HepG2 (cell line): Measurements from ENCODE around the gene GABRB1. TPM values are rescaled to one million over a fixed set of nuclear protein-coding genes. Genes with fewer than 3 reads are reported as not detected.

Experiments used
- ATAC-seq: fragments of 200-7000 bp; cut with Tn5 transposase; 3 replicates; pipeline ENCODE4 v1.9.1; 2020; ENCODE audit warnings: mild to moderate bottlenecking, moderate library complexity
- BruUV-seq: library from RNA; stranded (reverse); fragments of 400-500 nt; replicated peaks from 2 replicates; lab custom pipeline; 2021; lab: Mats Ljungman, UMichigan
- CTCF ChIA-PET: fragments of 300-600 bp; formaldehyde crosslinking; extraction: SDS; loops from one replicate; lab custom pipeline; 2021; ENCODE audit warnings: low total read pairs, inconsistent platforms, low intra/inter-chr PET ratio; lab: Yijun Ruan, JAX
- POLR2A ChIA-PET: fragments of 350-600 bp; sonication (Branson Sonifier 250); formaldehyde crosslinking; loops from one replicate; lab custom pipeline; 2020; ENCODE audit warnings: antibody characterized with exemption, inconsistent platforms; lab: Yijun Ruan, JAX
- DNase-seq: peaks from one replicate; pipeline ENCODE4 v3.0.0-alpha.2; 2015; ENCODE audit warnings: low spot score
- FAIRE-seq: peaks from 3 replicates; lab custom pipeline; 2011; peaks lifted over from hg19 to GRCh38; lab: Jason Lieb, UNC
- H2AFZ ChIP-seq: one replicate; pipeline ENCODE4 v1.6.1; 2011; ENCODE audit warnings: low read length, inconsistent platforms
- H3K27ac ChIP-seq: fragments of 300-600 bp; 3 replicates; pipeline ENCODE4 v1.8.0; 2011; ENCODE audit warnings: mixed run types, mild to moderate bottlenecking, mixed read lengths, low read length, inconsistent platforms; ENCODE audit not compliant: insufficient read depth; ENCODE audit errors: extremely low read length
- H3K27me3 ChIP-seq, 2 experiments: fragments of 200-600 bp in 1 of 2; 2 replicates in 1 of 2; 3 replicates in 1 of 2; pipeline versions ENCODE4 v1.6.0 to v1.8.0; 2011; ENCODE audit warnings: low read length in 2 of 2, mild to moderate bottlenecking in 2 of 2, moderate library complexity in 2 of 2, inconsistent platforms in 1 of 2; ENCODE audit not compliant: insufficient read depth in 2 of 2, control insufficient read depth in 1 of 2
- H3K36me3 ChIP-seq, 2 experiments: fragments of 200-600 bp in 1 of 2; replicated peaks in 1 of 2; 2 replicates in 1 of 2; 3 replicates in 1 of 2; pipeline versions ENCODE4 v1.5.1 to v1.8.0; 2011; ENCODE audit warnings: low read length in 2 of 2, inconsistent platforms in 1 of 2; ENCODE audit not compliant: insufficient read depth in 2 of 2, control insufficient read depth in 1 of 2
- H3K4me1 ChIP-seq: 2 replicates; pipeline ENCODE4 v1.5.1; 2012; ENCODE audit warnings: low read length, inconsistent platforms; ENCODE audit not compliant: insufficient read depth
- H3K4me2 ChIP-seq: 2 replicates; pipeline ENCODE4 v1.6.0; 2011; ENCODE audit warnings: low read depth, low read length, inconsistent platforms
- H3K4me3 ChIP-seq, 3 experiments: fragments of 200-600 bp in 1 of 3; sonication (generic), shearing (Covaris generic) in 1 of 3; replicated peaks in 1 of 3; 2 replicates each; pipeline ENCODE4 v1.5.1; 2011 to 2016; ENCODE audit warnings: low read length in 3 of 3, inconsistent platforms in 2 of 3, low read depth in 2 of 3, mild to moderate bottlenecking in 2 of 3, control low read depth in 1 of 3, mixed read lengths in 1 of 3; ENCODE audit not compliant: insufficient read depth in 1 of 3
- H3K79me2 ChIP-seq: one replicate; pipeline ENCODE4 v1.6.1; 2011; ENCODE audit warnings: low read length, inconsistent platforms; ENCODE audit not compliant: insufficient read depth
- H3K9ac ChIP-seq: 2 replicates; pipeline ENCODE4 v1.6.0; 2011; ENCODE audit warnings: mild to moderate bottlenecking, low read depth, low read length, inconsistent platforms; ENCODE audit not compliant: insufficient read depth
- H3K9me3 ChIP-seq: 2 replicates; pipeline ENCODE4 v1.5.1; 2012; ENCODE audit warnings: mild to moderate bottlenecking, low read length
- H4K20me1 ChIP-seq: 2 replicates; pipeline ENCODE4 v1.6.0; 2011; ENCODE audit warnings: inconsistent platforms, mild to moderate bottlenecking, low read length, moderate library complexity; ENCODE audit not compliant: insufficient read depth
- ATF7-NPFF ChIP-seq: sonication (generic); formaldehyde crosslinking; IDR thresholded peaks from 2 replicates; pipeline ENCODE4 v1.8.1; 2023; ENCODE audit warnings: mild to moderate bottlenecking, low read depth, missing genetic modification reagents, moderate library complexity
- RBAK ChIP-seq: sonication (generic); formaldehyde crosslinking; IDR thresholded peaks from 2 replicates; pipeline ENCODE4 v1.5.1; 2020; ENCODE audit warnings: mild to moderate bottlenecking, missing genetic modification reagents
- ZMYM4 ChIP-seq: sonication (generic); formaldehyde crosslinking; IDR thresholded peaks from 2 replicates; pipeline ENCODE4 v1.8.1; 2023; ENCODE audit warnings: mild to moderate bottlenecking, missing genetic modification reagents
- ZNF567 ChIP-seq: sonication (generic); formaldehyde crosslinking; IDR thresholded peaks from 2 replicates; pipeline ENCODE4 v1.8.1; 2023; ENCODE audit warnings: mild to moderate bottlenecking, missing genetic modification reagents, borderline replicate concordance
- ZZZ3 ChIP-seq: sonication (generic); formaldehyde crosslinking; IDR thresholded peaks from 2 replicates; pipeline ENCODE4 v1.4.0; 2020; ENCODE audit warnings: missing genetic modification reagents, mild to moderate bottlenecking, borderline replicate concordance
- WGBS: methylation state at CpG from one replicate; pipeline ENCODE4 v1.1.6; 2017; ENCODE audit warnings: low lambda C conversion rate; 5-methylcytosine and 5-hydroxymethylcytosine counted together
- in situ Hi-C: cut with HindIII; loops from 2 replicates; pipeline ENCODE4 v1.10.0; 2017; ENCODE audit warnings: low pct_unique_long_range_greater_than_20kb; ENCODE audit not compliant: extremely low pct_ligation_motif_present
- intact Hi-C: fragments of 100-400 bp; cut with micrococcal nuclease; formaldehyde crosslinking; loops from one replicate; pipeline ENCODE4 v1.10.0; 2022; ENCODE audit not compliant: unreplicated experiment
- polyA plus RNA-seq, 8 experiments: library from polyadenylated mRNA; depleted of rRNA in 3 of 8; stranded (reverse) in 7 of 8; unstranded in 1 of 8; fragments of >200 nt; fragmentation: Illumina TruSeq in 4 of 8; extraction: Trizol in 4 of 8; gene quantifications; 2 replicates each; pipeline versions ENCODE4 v1.2.1 to v1.2.3, GENCODE V29; 2011 to 2016; ENCODE audit warnings: low read depth in 4 of 8, missing spikeins in 1 of 8, mixed read lengths in 1 of 8; ENCODE audit not compliant: insufficient read depth in 1 of 8
- total RNA-seq, 5 experiments: library from RNA; depleted of rRNA; stranded (reverse); fragments of >200 nt; fragmentation: Illumina TruSeq; extraction: Trizol; gene quantifications; 2 replicates each; pipeline ENCODE4 v1.2.3, GENCODE V29; 2016; ENCODE audit warnings: low read depth in 1 of 5
- TF ChIP-seq, protein P1 (sequence below): sonication (generic); formaldehyde crosslinking; IDR thresholded peaks from 2 replicates; pipeline ENCODE4 v1.5.0; 2020; ENCODE audit warnings: mild to moderate bottlenecking, low read depth, missing genetic modification reagents, borderline replicate concordance
- TF ChIP-seq, protein P2 (sequence below): sonication (generic); formaldehyde crosslinking; IDR thresholded peaks from 2 replicates; pipeline ENCODE4 v1.8.1; 2023; ENCODE audit warnings: mild to moderate bottlenecking, missing genetic modification reagents, borderline replicate concordance
- TF ChIP-seq, protein P3 (sequence below): sonication (generic); formaldehyde crosslinking; IDR thresholded peaks from 2 replicates; pipeline ENCODE4 v1.4.0; 2020; ENCODE audit warnings: mild to moderate bottlenecking, missing genetic modification reagents

The GABRB1 gene
- total and polyA plus RNA-seq, 2 of the 13 experiments (the other 11 are each of a cell fraction or from before 2014, with no cell fraction given): not detected

DNA sequence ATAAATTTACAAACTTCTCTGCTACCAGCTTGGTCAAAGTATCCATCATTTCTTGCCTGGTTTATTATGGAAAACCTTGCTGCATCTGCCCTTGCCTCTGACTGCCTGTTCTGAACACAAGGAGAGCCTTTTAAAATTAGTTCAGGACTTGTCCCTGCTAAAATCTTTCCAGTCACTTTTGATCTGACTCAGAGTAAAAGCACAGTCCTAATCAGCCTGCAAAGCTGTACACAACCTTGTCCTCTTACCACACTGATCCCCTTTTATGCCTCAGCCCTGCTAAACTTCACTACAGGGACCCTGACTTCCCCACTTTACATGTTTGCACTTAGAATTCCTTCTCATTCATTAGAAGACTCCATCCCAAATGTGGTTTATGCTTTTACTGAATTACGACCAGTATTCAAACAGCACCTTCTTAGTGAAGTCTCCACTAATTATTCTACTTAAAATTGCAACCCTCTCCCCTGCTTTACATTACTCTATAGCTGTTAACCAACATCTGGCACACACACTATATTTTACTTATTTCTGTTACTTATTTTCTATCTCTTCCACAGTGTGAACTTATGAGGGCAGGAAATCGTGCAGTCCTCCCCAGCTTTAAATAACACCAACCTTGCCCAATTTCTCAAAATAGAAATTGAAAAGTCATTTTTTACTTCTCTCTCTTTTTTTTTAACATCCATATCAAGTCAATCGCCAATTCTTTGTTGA, 44.3 kb upstream of the GABRB1 start (continued):
- TF ChIP-seq ZZZ3 (CRISPR knock-in tag): no peak

DNA sequence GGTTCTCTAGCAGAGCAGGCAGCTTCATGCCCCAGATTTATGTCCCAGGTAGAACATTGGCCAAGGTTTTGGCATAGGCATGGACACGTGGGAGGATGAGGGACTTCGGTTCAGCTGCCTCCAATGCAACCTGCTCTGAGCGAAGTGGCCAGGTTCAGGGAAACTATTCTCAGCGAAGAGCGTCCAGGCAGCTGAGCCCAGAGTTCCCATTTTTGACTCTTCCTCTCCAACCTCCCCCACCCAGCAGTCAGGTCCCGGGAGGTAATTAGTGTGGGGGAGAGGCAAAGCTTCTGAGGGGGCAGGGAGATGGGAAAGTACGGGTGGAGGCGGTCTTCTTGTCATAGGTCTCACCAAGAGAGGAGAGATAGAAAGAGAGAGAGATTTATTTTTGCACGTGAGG, 39.0 kb upstream of the GABRB1 start:
- ChIA-PET POLR2A (no interaction called here), CTCF (no interaction called here)
- H3K79me2 ChIP-seq: no peaks in the 10 kb centered on the region
- BruUV-seq: no TSS peak
- H3K27me3 ChIP-seq: peaks cover 2 to 21% of the 10 kb centered on the region in 2 experiments; a peak in 3 of 5 replicates
- in situ Hi-C loops: no loop called here
- TF ChIP-seq RBAK (no peak), ZNF567 (CRISPR knock-in tag) (no peak), ZMYM4 (no peak), ATF7-NPFF (CRISPR knock-in tag) (no peak)
- TF ChIP-seq, protein P1, sequence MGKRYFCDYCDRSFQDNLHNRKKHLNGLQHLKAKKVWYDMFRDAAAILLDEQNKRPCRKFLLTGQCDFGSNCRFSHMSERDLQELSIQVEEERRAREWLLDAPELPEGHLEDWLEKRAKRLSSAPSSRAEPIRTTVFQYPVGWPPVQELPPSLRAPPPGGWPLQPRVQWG (CRISPR knock-in tag): no peak
- TF ChIP-seq, protein P2, sequence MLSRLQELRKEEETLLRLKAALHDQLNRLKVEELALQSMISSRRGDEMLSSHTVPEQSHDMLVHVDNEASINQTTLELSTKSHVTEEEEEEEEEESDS (CRISPR knock-in tag): no peak
- TF ChIP-seq, protein P3, sequence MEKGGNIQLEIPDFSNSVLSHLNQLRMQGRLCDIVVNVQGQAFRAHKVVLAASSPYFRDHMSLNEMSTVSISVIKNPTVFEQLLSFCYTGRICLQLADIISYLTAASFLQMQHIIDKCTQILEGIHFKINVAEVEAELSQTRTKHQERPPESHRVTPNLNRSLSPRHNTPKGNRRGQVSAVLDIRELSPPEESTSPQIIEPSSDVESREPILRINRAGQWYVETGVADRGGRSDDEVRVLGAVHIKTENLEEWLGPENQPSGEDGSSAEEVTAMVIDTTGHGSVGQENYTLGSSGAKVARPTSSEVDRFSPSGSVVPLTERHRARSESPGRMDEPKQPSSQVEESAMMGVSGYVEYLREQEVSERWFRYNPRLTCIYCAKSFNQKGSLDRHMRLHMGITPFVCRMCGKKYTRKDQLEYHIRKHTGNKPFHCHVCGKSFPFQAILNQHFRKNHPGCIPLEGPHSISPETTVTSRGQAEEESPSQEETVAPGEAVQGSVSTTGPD: no peak
- H3K4me2 ChIP-seq: no peak overlapping the region
- no peaks in the 10 kb centered on the region for H4K20me1 ChIP-seq
- no peaks in the 10 kb centered on the region for H3K9me3 ChIP-seq
- WGBS: 2% methylated on average over 4 of the region's 9 CpGs
- H3K9ac ChIP-seq: no peak overlapping the region
- FAIRE-seq: no peak
- no peaks in the 10 kb centered on the region for H3K36me3 ChIP-seq
- H3K4me1 ChIP-seq: no peaks in the 10 kb centered on the region
- H3K4me3 ChIP-seq: no peak overlapping the region
- intact Hi-C loops: no loop called here
- no peak overlapping the region for H3K27ac ChIP-seq
- ATAC-seq: no peak
- H2AFZ ChIP-seq: no peak overlapping the region
- no peak for DNase-seq
